Stimulated activated CD8-positive, alpha-beta memory T cell treated with anti-CD3 and anti-CD28 coated beads, Interleukin-12 subunit alpha, Interleukin-12 subunit beta, amount 100 ng/mL, for 4 hours (primary cell): ENCODE measurements around the gene LRMDA.

ENCODE experiments used
- DNase-seq: peaks from one replicate; pipeline ENCODE4 v3.0.0-alpha.2; 2020; ENCODE audit warnings: low read depth

Gene LRMDA

GRCh38 chr10:76274933-76275332 is 843.5 kb downstream of the LRMDA start:
- DNase-seq: no peak

- no peak for DNase-seq
Observed at GRCh38 chr10:76278811-76279460, 847.5 kb downstream of the LRMDA start.

GRCh38 chr10:76281659-76282058 is 850.2 kb downstream of the LRMDA start:
- no peak for DNase-seq

GRCh38 chr10:76282061-76283025 is 850.9 kb downstream of the LRMDA start:
- no peak for DNase-seq

- DNase-seq: no peak
Observed at GRCh38 chr10:76284351-76284750, 852.9 kb downstream of the LRMDA start.

GRCh38 chr10:76285012-76285411 is 853.6 kb downstream of the LRMDA start:
- DNase-seq: no peak

GRCh38 chr10:76285515-76285914 is 854.1 kb downstream of the LRMDA start:
- no peak for DNase-seq

GRCh38 chr10:76286536-76286935 is 855.1 kb downstream of the LRMDA start:
- DNase-seq: no peak

- DNase-seq: no peak
Observed at GRCh38 chr10:76287856-76288255, 856.4 kb downstream of the LRMDA start.

GRCh38 chr10:76291175-76291574 is 859.8 kb downstream of the LRMDA start:
- no peak for DNase-seq

GRCh38 chr10:76291885-76292284 is 860.5 kb downstream of the LRMDA start:
- DNase-seq: no peak

GRCh38 chr10:76296957-76297356 is 865.5 kb downstream of the LRMDA start:
- no peak for DNase-seq

- no peak for DNase-seq
Observed at GRCh38 chr10:76297358-76297757, 865.9 kb downstream of the LRMDA start.

GRCh38 chr10:76297780-76298281 is 866.4 kb downstream of the LRMDA start:
- DNase-seq: no peak

GRCh38 chr10:76298329-76298728 is 866.9 kb downstream of the LRMDA start:
- DNase-seq: no peak

- no peak for DNase-seq
Observed at GRCh38 chr10:76299501-76299900, 868.1 kb downstream of the LRMDA start.

- no peak for DNase-seq
Observed at GRCh38 chr10:76301211-76301610, 869.8 kb downstream of the LRMDA start.

GRCh38 chr10:76301950-76302349 is 870.5 kb downstream of the LRMDA start:
- DNase-seq: no peak

GRCh38 chr10:76302481-76302880 is 871.1 kb downstream of the LRMDA start:
- DNase-seq: no peak

GRCh38 chr10:76302961-76303630 is 871.7 kb downstream of the LRMDA start:
- no peak for DNase-seq

- no peak for DNase-seq
Observed at GRCh38 chr10:76303682-76304316, 872.4 kb downstream of the LRMDA start.
